ENCODE data around the gene ADAMTSL1.

The ADAMTSL1 gene

GRCh38 chr9:18639911-18640310 lies 166.0 kb downstream of the ADAMTSL1 start:
- no peak for DNase-seq (ENCODE audit: low read depth in 2 of 2, low spot score in 1 of 2)

- DNase-seq (ENCODE audit: low read depth in 2 of 2, low spot score in 1 of 2): no peak
Observed at GRCh38 chr9:18658804-18659705, 185.1 kb downstream of the ADAMTSL1 start.

- no peak for DNase-seq (ENCODE audit: low read depth in 2 of 2, low spot score in 1 of 2)
Observed at GRCh38 chr9:18660001-18660400, 186.0 kb downstream of the ADAMTSL1 start.

- DNase-seq (ENCODE audit: low read depth in 2 of 2, low spot score in 1 of 2): no peak
Observed at GRCh38 chr9:18662320-18662719, 188.4 kb downstream of the ADAMTSL1 start.

- no peak for DNase-seq (ENCODE audit: low read depth in 2 of 2, low spot score in 1 of 2)
Observed at GRCh38 chr9:18665947-18666346, 192.0 kb downstream of the ADAMTSL1 start.

- DNase-seq (ENCODE audit: low read depth in 2 of 2, low spot score in 1 of 2): no peak
Observed at GRCh38 chr9:18666348-18666747, 192.4 kb downstream of the ADAMTSL1 start.

- no peak for DNase-seq (ENCODE audit: low read depth in 2 of 2, low spot score in 1 of 2)
Observed at GRCh38 chr9:18666986-18667772, 193.2 kb downstream of the ADAMTSL1 start.

GRCh38 chr9:18668944-18669343 lies 195.0 kb downstream of the ADAMTSL1 start:
- no peak for DNase-seq (ENCODE audit: low read depth in 2 of 2, low spot score in 1 of 2)

- no peak for DNase-seq (ENCODE audit: low read depth in 2 of 2, low spot score in 1 of 2)
Observed at GRCh38 chr9:18672706-18673105, 198.8 kb downstream of the ADAMTSL1 start.

GRCh38 chr9:18673179-18673578 lies 199.2 kb downstream of the ADAMTSL1 start:
- DNase-seq (ENCODE audit: low read depth in 2 of 2, low spot score in 1 of 2): no peak

GRCh38 chr9:18675332-18675731 lies 201.4 kb downstream of the ADAMTSL1 start:
- no peak for DNase-seq (ENCODE audit: low read depth in 2 of 2, low spot score in 1 of 2)

- no peak for DNase-seq (ENCODE audit: low read depth in 2 of 2, low spot score in 1 of 2)
Observed at GRCh38 chr9:18675973-18676372, 202.0 kb downstream of the ADAMTSL1 start.

- no peak for DNase-seq (ENCODE audit: low read depth in 2 of 2, low spot score in 1 of 2)
Observed at GRCh38 chr9:18676525-18676924, 202.6 kb downstream of the ADAMTSL1 start.

- DNase-seq (ENCODE audit: low read depth in 2 of 2, low spot score in 1 of 2): no peak
Observed at GRCh38 chr9:18678821-18679590, 205.1 kb downstream of the ADAMTSL1 start.

- DNase-seq (ENCODE audit: low read depth in 2 of 2, low spot score in 1 of 2): no peak
Observed at GRCh38 chr9:18682907-18683306, 209.0 kb downstream of the ADAMTSL1 start.

GRCh38 chr9:18683312-18683711 lies 209.4 kb downstream of the ADAMTSL1 start:
- DNase-seq (ENCODE audit: low read depth in 2 of 2, low spot score in 1 of 2): no peak

GRCh38 chr9:18683851-18684250 lies 209.9 kb downstream of the ADAMTSL1 start:
- DNase-seq (ENCODE audit: low read depth in 2 of 2, low spot score in 1 of 2): no peak

- DNase-seq (ENCODE audit: low read depth in 2 of 2, low spot score in 1 of 2): no peak
Observed at GRCh38 chr9:18684593-18685317, 210.8 kb downstream of the ADAMTSL1 start.

GRCh38 chr9:18688581-18689565 lies 214.9 kb downstream of the ADAMTSL1 start:
- no peak for DNase-seq (ENCODE audit: low read depth in 2 of 2, low spot score in 1 of 2)

GRCh38 chr9:18689921-18690320 lies 216.0 kb downstream of the ADAMTSL1 start:
- no peak for DNase-seq (ENCODE audit: low read depth in 2 of 2, low spot score in 1 of 2)
